GM19023 (cell line): ENCODE data around the gene LRRC51.
"Not testable (repeated sequence)": the region's sequence is repeated elsewhere in the genome, so short reads cannot be mapped to it uniquely, and the experiment has no call there.

Source experiments
- ATAC-seq: cut with Tn5 transposase; IDR thresholded peaks from one replicate; pipeline ENCODE4 v1.9.1; 2021; ENCODE audit warnings: mild to moderate bottlenecking, moderate library complexity; ENCODE audit not compliant: unreplicated experiment

LRRC51 gene

GRCh38 chr11:72138821-72139390 is 58.3 kb downstream of the LRRC51 start:
- no peak for ATAC-seq

GRCh38 chr11:72139500-72139899 is 58.9 kb downstream of the LRRC51 start:
- ATAC-seq: no peak

GRCh38 chr11:72140661-72141060 is 60.0 kb downstream of the LRRC51 start:
- ATAC-seq: no peak

GRCh38 chr11:72141066-72141465 is 60.4 kb downstream of the LRRC51 start:
- ATAC-seq: no peak

- not testable (repeated sequence) for ATAC-seq
Observed at GRCh38 chr11:72142086-72142485, 61.4 kb downstream of the LRRC51 start.

GRCh38 chr11:72142543-72142942 is 61.9 kb downstream of the LRRC51 start:
- not testable (repeated sequence) for ATAC-seq

GRCh38 chr11:72144807-72145565 is 64.3 kb downstream of the LRRC51 start:
- no peak for ATAC-seq
